DMS153 treated with DMSO at 0.1 percent for 48 hours (cell line): ENCODE measurements around the gene ALPL.

ENCODE experiments used
- DNase-seq: peaks from one replicate; lab custom pipeline; 2025; ENCODE audit not compliant: unreplicated experiment; lab: John Stamatoyannopoulos, UW

The ALPL gene

GRCh38 chr1:21530368-21531016, 21.3 kb downstream of the ALPL start:
- no peak for DNase-seq

- no peak for DNase-seq
Measured at GRCh38 chr1:21531241-21531640, 22.0 kb downstream of the ALPL start.

- no peak for DNase-seq
Measured at GRCh38 chr1:21532496-21532895, 23.3 kb downstream of the ALPL start.

GRCh38 chr1:21532992-21533534, 23.8 kb downstream of the ALPL start:
- DNase-seq = no peak

- no peak for DNase-seq
Measured at GRCh38 chr1:21534146-21534545, 24.9 kb downstream of the ALPL start.

- DNase-seq = peak; percentile 25
Measured at GRCh38 chr1:21534674-21535378, 25.6 kb downstream of the ALPL start.

- DNase-seq = no peak
Measured at GRCh38 chr1:21536218-21536617, 27.0 kb downstream of the ALPL start.

- DNase-seq = no peak
Measured at GRCh38 chr1:21537511-21537931, 28.3 kb downstream of the ALPL start.

- DNase-seq = no peak
Measured at GRCh38 chr1:21537932-21538630, 28.9 kb downstream of the ALPL start.

GRCh38 chr1:21539933-21540332, 30.7 kb downstream of the ALPL start:
- no peak for DNase-seq

- no peak for DNase-seq
Measured at GRCh38 chr1:21541329-21541728, 32.1 kb downstream of the ALPL start.

- DNase-seq = no peak
Measured at GRCh38 chr1:21541835-21542234, 32.6 kb downstream of the ALPL start.

GRCh38 chr1:21543598-21543997, 34.4 kb downstream of the ALPL start:
- no peak for DNase-seq

GRCh38 chr1:21544095-21544494, 34.9 kb downstream of the ALPL start:
- no peak for DNase-seq

- DNase-seq = no peak
Measured at GRCh38 chr1:21546122-21546825, 37.1 kb downstream of the ALPL start.

GRCh38 chr1:21547876-21548275, 38.7 kb downstream of the ALPL start:
- no peak for DNase-seq

GRCh38 chr1:21550097-21550496, 40.9 kb downstream of the ALPL start:
- DNase-seq = no peak

- no peak for DNase-seq
Measured at GRCh38 chr1:21550866-21551475, 41.7 kb downstream of the ALPL start.

- no peak for DNase-seq
Measured at GRCh38 chr1:21552715-21553114, 43.5 kb downstream of the ALPL start.

GRCh38 chr1:21553116-21553926, 44.1 kb downstream of the ALPL start:
- DNase-seq = no peak
